PC-3 (cell line): ENCODE measurements around the gene DMTF1. TPM values are rescaled to one million over a fixed set of nuclear protein-coding genes. Genes with fewer than 3 reads are reported as not detected.
A peak's percentile ranks its signal among the peaks of the same experiment; 100 is the strongest.

Source experiments
- ATAC-seq: fragments of 200-7000 bp; cut with Tn5 transposase; 2 replicates; pipeline ENCODE4 v1.9.1; 2020; ENCODE audit warnings: mild to moderate bottlenecking, moderate library complexity
- BruUV-seq: library from RNA; stranded (reverse); fragments of 400-500 nt; replicated peaks from 2 replicates; lab custom pipeline; 2021; lab: Mats Ljungman, UMichigan
- CTCF ChIA-PET: fragments of 300-600 bp; sonication (Branson Sonifier 250); formaldehyde crosslinking; loops from one replicate; lab custom pipeline; 2022; ENCODE audit warnings: antibody characterized with exemption; lab: Charles Lee
- POLR2A ChIA-PET: fragments of 300-600 bp; sonication (Branson Sonifier 250); formaldehyde crosslinking; loops from one replicate; lab custom pipeline; 2022; ENCODE audit warnings: antibody characterized with exemption; ENCODE audit not compliant: unreplicated experiment; lab: Charles Lee
- DNase-seq: peaks from one replicate; pipeline ENCODE4 v3.0.0-alpha.2; 2015
- H2AFZ ChIP-seq: fragments of 300-600 bp; sonication (generic); 2 replicates; pipeline ENCODE4 v1.6.0; 2016; ENCODE audit warnings: antibody characterized with exemption, low read length
- H3F3A ChIP-seq: fragments of 300-600 bp; sonication (generic); one replicate; pipeline ENCODE4 v1.6.0; 2017; ENCODE audit warnings: antibody characterized with exemption, low read length, control low read depth, mild to moderate bottlenecking; ENCODE audit not compliant: unreplicated experiment
- H3K27ac ChIP-seq: fragments of 300-600 bp; sonication (generic); 2 replicates; pipeline ENCODE4 v1.5.1; 2016; ENCODE audit warnings: mild to moderate bottlenecking, low read length
- H3K27me3 ChIP-seq: fragments of 300-600 bp; sonication (generic); 2 replicates; pipeline ENCODE4 v1.6.1; 2016; ENCODE audit warnings: low read length, mixed read lengths
- H3K36me3 ChIP-seq: fragments of 300-600 bp; sonication (generic); 2 replicates; pipeline ENCODE4 v1.6.1; 2016; ENCODE audit warnings: low read depth, mixed run types, low read length, mixed read lengths
- H3K4me1 ChIP-seq: fragments of 300-600 bp; sonication (generic); 2 replicates; pipeline ENCODE4 v1.5.1; 2016; ENCODE audit warnings: low read length; ENCODE audit not compliant: insufficient read depth
- H3K4me2 ChIP-seq: fragments of 300-600 bp; sonication (generic); 2 replicates; pipeline ENCODE4 v1.6.0; 2016; ENCODE audit warnings: low read length
- H3K4me3 ChIP-seq: fragments of 300-600 bp; sonication (generic); 2 replicates; pipeline ENCODE4 v1.5.1; 2016; ENCODE audit warnings: mild to moderate bottlenecking, low read length, mixed read lengths
- H3K79me2 ChIP-seq: fragments of 300-600 bp; sonication (generic); 2 replicates; pipeline ENCODE4 v1.6.1; 2017; ENCODE audit warnings: low read length, mixed read lengths
- H3K9ac ChIP-seq: fragments of 300-600 bp; sonication (generic); 2 replicates; pipeline ENCODE4 v1.6.0; 2016; ENCODE audit warnings: mild to moderate bottlenecking, low read length
- H3K9me2 ChIP-seq: fragments of 300-600 bp; sonication (generic); replicated peaks from 2 replicates; pipeline ENCODE4 v1.6.1; 2016; ENCODE audit warnings: mixed run types, low read length, mixed read lengths
- H3K9me3 ChIP-seq: fragments of 300-600 bp; sonication (generic); 2 replicates; pipeline ENCODE4 v1.6.1; 2016; ENCODE audit warnings: low read length, mixed read lengths
- H4K20me1 ChIP-seq: fragments of 300-600 bp; sonication (generic); 2 replicates; pipeline ENCODE4 v1.6.1; 2016; ENCODE audit warnings: low read length, mixed read lengths
- EZH2 ChIP-seq: fragments of 300-600 bp; sonication (generic); IDR thresholded peaks from one replicate; pipeline ENCODE4 v1.6.1; 2017; ENCODE audit warnings: antibody characterized with exemption, mild to moderate bottlenecking, low read length; ENCODE audit not compliant: unreplicated experiment
- EZH2phosphoT487 ChIP-seq: fragments of 300-600 bp; sonication (generic); IDR thresholded peaks from 2 replicates; pipeline ENCODE4 v1.6.1; 2018; ENCODE audit warnings: mild to moderate bottlenecking, antibody characterized with exemption, low read length, borderline replicate concordance
- intact Hi-C: fragments of 100-400 bp; cut with micrococcal nuclease; formaldehyde crosslinking; loops from 2 replicates; pipeline ENCODE4 v1.9.0; 2023
- total RNA-seq: library from RNA; depleted of rRNA; stranded (reverse); fragments of >200 nt; gene quantifications from 2 replicates; pipeline ENCODE4 v1.2.3, GENCODE V29; 2014
- TF ChIP-seq, protein P1 (sequence below): fragments of 300-600 bp; sonication (generic); conservative IDR thresholded peaks from 2 replicates; pipeline ENCODE4 v1.5.1; 2017; ENCODE audit warnings: antibody characterized with exemption, low read depth, mild to moderate bottlenecking, low read length

The DMTF1 gene
- total RNA-seq, 1 experiment from 2014 or later = 43.6 TPM

DNA sequence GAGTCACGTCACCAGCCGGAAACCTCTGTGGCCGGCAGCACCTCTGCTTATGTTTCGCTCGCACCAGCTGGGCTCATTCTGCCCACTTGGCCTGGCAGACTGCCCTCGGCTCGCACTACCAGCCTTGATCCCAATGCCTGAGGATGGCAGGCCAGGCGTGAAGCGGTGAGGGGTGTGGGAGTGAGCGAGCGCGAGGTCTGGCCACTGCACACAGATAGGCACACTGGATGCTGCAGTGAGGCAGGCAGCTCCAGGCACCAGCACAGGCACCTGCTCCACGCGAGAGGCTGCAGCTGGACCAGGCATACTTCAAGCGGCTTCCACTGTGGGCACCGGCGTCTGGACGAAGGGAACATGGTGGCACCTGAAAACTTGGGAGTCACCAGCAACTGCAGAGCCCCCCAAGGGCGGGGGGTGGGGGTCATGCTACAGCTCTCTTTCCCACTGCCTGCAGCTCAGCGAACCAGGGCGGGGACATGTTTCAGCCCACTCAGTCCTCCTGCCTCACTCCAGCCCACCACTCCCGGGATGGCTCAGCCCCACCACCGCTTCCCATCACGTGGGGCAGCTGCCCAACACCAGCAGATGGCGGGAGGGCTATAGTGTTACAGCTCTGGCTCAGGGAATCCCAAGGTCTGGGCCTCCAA is 5.4 kb upstream of the DMTF1 start:
- intact Hi-C loops = no loop called here

DNA sequence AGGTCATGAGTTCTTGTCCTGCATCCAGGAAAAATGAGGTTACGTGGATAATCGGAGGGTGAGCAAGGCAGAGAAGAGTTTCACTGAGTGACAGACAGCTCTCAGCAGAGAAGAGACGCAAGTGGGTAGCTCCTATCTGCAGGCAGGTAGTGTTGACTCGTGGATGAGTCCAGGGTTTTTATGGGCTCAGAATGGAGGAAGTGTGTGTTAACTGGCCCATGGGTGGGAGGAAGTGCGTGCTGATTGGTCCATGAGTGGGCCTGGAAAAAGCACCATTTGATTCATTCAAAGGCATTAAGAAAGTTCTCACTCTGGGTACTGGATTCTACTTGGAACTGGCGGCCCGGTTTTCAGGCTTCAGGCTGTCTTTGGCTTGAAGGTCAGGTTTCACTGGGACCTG is 4.8 kb upstream of the DMTF1 start:
- intact Hi-C loops = no loop called here
- Histone ChIP-seq H3K27me3 (no peaks in the 10 kb centered on the region), H3K9me2 (no peaks in the 10 kb centered on the region), H2AFZ (0 out of 2 replicates have a peak overlapping the region, but pooled peaks have one; percentile 9), H3K4me1 (peaks cover 9% of the 10 kb centered on the region; the same call in 1 of the 2 replicates), H3K79me2 (no peaks in the 10 kb centered on the region), H3K9me3 (no peaks in the 10 kb centered on the region), H3K27ac (no peak overlapping the region), H4K20me1 (no peaks in the 10 kb centered on the region), H3K4me2 (no peak overlapping the region), H3F3A (no peaks in the 10 kb centered on the region), H3K9ac (no peak overlapping the region), H3K36me3 (no peaks in the 10 kb centered on the region), H3K4me3 (no peak overlapping the region)
- no TSS peak for BruUV-seq
- TF ChIP-seq EZH2 = no peak
- TF ChIP-seq EZH2phosphoT487 = no peak
- TF ChIP-seq, protein P1, sequence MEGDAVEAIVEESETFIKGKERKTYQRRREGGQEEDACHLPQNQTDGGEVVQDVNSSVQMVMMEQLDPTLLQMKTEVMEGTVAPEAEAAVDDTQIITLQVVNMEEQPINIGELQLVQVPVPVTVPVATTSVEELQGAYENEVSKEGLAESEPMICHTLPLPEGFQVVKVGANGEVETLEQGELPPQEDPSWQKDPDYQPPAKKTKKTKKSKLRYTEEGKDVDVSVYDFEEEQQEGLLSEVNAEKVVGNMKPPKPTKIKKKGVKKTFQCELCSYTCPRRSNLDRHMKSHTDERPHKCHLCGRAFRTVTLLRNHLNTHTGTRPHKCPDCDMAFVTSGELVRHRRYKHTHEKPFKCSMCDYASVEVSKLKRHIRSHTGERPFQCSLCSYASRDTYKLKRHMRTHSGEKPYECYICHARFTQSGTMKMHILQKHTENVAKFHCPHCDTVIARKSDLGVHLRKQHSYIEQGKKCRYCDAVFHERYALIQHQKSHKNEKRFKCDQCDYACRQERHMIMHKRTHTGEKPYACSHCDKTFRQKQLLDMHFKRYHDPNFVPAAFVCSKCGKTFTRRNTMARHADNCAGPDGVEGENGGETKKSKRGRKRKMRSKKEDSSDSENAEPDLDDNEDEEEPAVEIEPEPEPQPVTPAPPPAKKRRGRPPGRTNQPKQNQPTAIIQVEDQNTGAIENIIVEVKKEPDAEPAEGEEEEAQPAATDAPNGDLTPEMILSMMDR = no peak
- POLR2A ChIA-PET = no interaction called here
- CTCF ChIA-PET = interaction anchor here (1.4 kb wide), 1 partner anchor 216 kb away, joined by 3 read pairs; no protein-coding TSS in a partner anchor
- no peak for ATAC-seq
- peak; percentile 33 for DNase-seq

More for the DNA sequence above, 5.4 kb upstream of the DMTF1 start:
- peaks cover 9% of the 10 kb centered on the region; the same call in 1 of the 2 replicates for H3K4me1 ChIP-seq
- H3F3A ChIP-seq = no peaks in the 10 kb centered on the region
- ChIA-PET CTCF (no interaction called here), POLR2A (no interaction called here)
- no peak for ATAC-seq
- no peak overlapping the region for H3K27ac ChIP-seq
- BruUV-seq = no TSS peak
- H3K4me2 ChIP-seq = no peak overlapping the region
- 0 out of 2 replicates have a peak overlapping the region, but pooled peaks have one; percentile 9 for H2AFZ ChIP-seq
- TF ChIP-seq EZH2 = no peak
- no peak for TF ChIP-seq EZH2phosphoT487
- TF ChIP-seq, protein P1 = no peak
- H3K36me3 ChIP-seq = no peaks in the 10 kb centered on the region
- no peaks in the 10 kb centered on the region for H3K27me3 ChIP-seq
- H4K20me1 ChIP-seq = no peaks in the 10 kb centered on the region
- no peaks in the 10 kb centered on the region for H3K79me2 ChIP-seq
- no peaks in the 10 kb centered on the region for H3K9me3 ChIP-seq
- no peak overlapping the region for H3K9ac ChIP-seq
- H3K4me3 ChIP-seq = no peak overlapping the region
- H3K9me2 ChIP-seq = no peaks in the 10 kb centered on the region
- DNase-seq = no peak
